D721Med (cell line): ENCODE measurements around the gene DOCK2.

Experiments
- DNase-seq: peaks from one replicate; pipeline ENCODE4 v3.0.0; 2011; ENCODE audit warnings: low spot score; ENCODE audit not compliant: insufficient read length
- FAIRE-seq: peaks from 2 replicates; lab custom pipeline; 2011; peaks lifted over from hg19 to GRCh38; lab: Jason Lieb, UNC
- TF ChIP-seq, protein P1 (sequence below): IDR thresholded peaks from 2 replicates; pipeline ENCODE4 v1.5.1; 2012; ENCODE audit warnings: mild to moderate bottlenecking, control low read depth; ENCODE audit not compliant: insufficient read depth; ENCODE audit errors: missing control alignments

The DOCK2 gene

DNA sequence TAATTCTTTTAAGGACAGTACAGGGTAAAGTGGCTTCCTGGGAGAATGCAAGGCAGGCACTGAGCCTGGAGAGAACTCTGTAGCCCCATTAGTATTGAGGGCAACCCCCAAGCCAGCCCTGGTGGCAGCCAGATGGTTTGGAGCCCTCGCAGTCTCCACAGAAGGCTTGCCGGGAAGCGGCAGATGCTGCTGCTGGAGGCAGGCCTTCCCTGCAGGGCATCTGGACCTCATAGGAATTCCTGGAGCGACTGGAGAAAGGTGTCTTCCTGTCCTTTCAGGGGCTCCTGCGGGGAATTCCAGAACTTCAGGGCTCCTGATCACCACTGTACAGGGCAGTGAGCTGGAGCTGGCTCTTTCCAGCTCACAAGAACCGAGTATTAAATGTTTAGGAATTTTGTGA lies 175.7 kb downstream of the DOCK2 start:
- TF ChIP-seq, protein P1, sequence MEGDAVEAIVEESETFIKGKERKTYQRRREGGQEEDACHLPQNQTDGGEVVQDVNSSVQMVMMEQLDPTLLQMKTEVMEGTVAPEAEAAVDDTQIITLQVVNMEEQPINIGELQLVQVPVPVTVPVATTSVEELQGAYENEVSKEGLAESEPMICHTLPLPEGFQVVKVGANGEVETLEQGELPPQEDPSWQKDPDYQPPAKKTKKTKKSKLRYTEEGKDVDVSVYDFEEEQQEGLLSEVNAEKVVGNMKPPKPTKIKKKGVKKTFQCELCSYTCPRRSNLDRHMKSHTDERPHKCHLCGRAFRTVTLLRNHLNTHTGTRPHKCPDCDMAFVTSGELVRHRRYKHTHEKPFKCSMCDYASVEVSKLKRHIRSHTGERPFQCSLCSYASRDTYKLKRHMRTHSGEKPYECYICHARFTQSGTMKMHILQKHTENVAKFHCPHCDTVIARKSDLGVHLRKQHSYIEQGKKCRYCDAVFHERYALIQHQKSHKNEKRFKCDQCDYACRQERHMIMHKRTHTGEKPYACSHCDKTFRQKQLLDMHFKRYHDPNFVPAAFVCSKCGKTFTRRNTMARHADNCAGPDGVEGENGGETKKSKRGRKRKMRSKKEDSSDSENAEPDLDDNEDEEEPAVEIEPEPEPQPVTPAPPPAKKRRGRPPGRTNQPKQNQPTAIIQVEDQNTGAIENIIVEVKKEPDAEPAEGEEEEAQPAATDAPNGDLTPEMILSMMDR = no peak
- no peak for FAIRE-seq

DNA sequence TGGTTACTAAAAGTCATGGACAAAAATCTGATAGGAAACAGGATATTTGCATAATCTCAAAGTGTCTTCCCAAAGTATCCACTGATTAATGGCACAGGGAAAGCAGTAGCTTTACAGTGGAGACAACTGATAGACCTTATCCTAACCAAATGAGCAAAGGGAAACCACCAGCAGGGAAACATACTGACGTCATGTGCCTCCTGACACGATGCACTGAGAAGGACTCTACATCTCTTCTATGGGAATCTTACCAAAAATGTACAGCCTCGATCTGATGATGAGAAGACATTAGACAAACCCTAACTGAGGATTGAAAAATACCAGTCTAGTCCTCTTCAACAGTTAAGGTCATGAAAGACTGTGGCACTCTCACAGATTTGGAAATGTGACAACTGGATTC lies 177.0 kb downstream of the DOCK2 start:
- TF ChIP-seq, protein P1 = no peak
- no peak for DNase-seq
- FAIRE-seq = no peak

More for the DNA sequence above, 175.7 kb downstream of the DOCK2 start:
- no peak for DNase-seq

DNA sequence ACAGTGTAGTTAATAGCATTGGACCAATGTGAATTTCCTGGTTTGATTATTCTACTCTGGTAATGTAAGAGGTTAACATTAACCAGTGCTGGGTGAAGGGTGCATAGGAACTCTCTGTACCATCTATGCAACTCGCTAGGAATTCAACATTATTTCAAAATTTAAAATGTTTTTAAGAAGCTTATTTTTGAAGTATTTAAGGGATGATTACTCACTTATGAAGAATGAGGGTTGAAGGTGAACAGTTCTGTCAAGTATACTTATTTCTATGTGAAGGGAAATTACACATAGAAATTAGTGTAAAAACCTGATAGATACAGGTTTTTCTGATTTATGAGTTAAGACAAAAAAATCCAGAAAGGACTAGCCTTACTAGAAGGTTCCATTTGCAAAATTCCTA lies 177.4 kb downstream of the DOCK2 start:
- no peak for DNase-seq
- FAIRE-seq = no peak
- TF ChIP-seq, protein P1 = no peak

DNA sequence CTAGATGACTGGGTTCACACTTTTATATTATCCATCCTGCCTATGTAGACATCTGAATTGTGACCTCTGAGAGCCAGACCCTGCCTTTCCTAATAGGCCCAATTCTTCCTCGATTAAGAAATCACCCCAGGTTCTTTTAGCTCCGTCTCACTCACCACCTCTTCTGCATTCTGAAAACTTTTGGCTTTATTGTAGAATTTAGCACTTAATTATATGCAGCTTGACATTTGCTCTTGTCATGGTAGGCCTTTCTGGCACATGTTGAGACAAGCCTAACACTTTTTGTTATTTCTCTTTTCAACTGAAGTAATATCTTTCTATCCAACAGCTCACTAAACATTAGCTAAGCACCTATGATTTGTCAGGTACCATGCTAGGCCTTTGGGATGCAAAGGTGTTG lies 180.0 kb downstream of the DOCK2 start:
- no peak for FAIRE-seq
- no peak for DNase-seq
- TF ChIP-seq, protein P1 = no peak

DNA sequence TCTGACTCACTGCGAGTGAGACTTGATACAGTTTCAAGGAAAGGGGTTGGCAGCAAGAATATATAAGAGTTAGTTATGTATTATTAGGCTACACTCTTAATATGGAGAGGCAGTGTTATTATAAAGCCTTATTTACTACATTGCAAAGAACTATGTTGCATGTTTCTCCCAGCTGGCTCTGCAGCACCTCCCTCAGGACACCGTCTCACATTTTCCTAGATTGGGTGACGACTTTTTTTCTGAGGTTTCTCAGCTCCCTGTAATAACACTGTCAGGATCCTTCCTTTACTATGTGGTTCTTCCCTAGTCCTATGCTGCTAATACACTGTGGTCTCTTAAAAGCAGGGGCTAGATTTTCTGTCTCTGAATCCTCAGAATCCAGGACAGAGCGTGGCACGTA lies 189.5 kb downstream of the DOCK2 start:
- FAIRE-seq (no peak), DNase-seq (no peak)
- TF ChIP-seq, protein P1 = peak; percentile 3

DNA sequence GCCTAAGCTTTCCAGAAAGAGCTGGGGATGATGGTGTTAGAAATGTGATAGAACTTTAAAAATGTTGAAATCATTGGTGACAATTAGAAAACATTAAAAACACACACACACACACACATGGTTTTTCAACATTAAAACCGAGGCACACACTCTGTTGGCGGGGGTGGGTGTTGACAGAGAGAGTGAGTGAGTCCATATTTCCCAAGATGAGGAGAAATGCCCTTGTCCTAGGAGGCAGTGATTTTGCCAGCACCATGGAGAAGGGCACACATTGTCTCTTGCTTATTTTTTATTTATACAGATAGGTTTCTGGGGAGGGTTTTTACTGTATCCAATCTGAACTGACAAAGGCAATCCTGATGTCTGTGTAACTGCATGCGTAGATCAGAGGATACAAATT lies 190.7 kb downstream of the DOCK2 start:
- TF ChIP-seq, protein P1 = no peak
- FAIRE-seq = no peak
- no peak for DNase-seq

DNA sequence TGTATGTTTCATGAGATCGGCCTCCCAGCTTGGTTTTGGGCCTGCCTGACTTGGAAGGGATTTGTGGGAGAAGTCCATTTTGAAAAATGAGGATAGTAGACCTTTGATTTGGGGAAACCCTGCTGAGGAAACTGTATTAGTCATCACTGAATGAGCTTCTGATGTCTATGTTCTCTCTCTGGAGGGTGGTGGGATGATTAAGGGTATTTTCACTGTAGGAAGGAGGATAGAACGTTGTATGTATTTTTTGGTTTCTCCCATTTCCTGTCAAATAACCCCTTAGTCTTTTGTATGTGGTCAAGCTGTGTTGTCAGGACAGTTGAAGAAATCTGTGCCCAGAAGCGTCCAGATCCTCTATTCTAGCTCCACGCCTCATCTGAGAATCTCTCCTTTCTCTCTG lies 191.3 kb downstream of the DOCK2 start:
- no peak for DNase-seq
- TF ChIP-seq, protein P1 = no peak
- FAIRE-seq = no peak
